ENCODE measurements around the gene GRAMD2A. TPM values are rescaled to one million over a fixed set of nuclear protein-coding genes. Genes with fewer than 3 reads are reported as not detected.

Gene GRAMD2A
- total RNA-seq, 1 donor = 0.63 TPM

GRCh38 chr15:72161361-72162132, 36.0 kb downstream of the GRAMD2A start:
- no peak for DNase-seq (ENCODE audit: low read depth)

GRCh38 chr15:72160696-72161245, 36.8 kb downstream of the GRAMD2A start:
- DNase-seq (ENCODE audit: low read depth) = no peak
- no peak for TF ChIP-seq CTCF (IDR thresholded peaks at IDR 0.05; ENCODE audit: insufficient read depth, low read length)
- no peak overlapping the region for H3K4me3 ChIP-seq (ENCODE audit: low read depth, low read length)

More at GRCh38 chr15:72161361-72162132, 36.0 kb downstream of the GRAMD2A start:
- TF ChIP-seq CTCF (IDR thresholded peaks at IDR 0.05; ENCODE audit: insufficient read depth, low read length) = no peak
- no peak overlapping the region for H3K4me3 ChIP-seq (ENCODE audit: low read depth, low read length)

- no peak for DNase-seq (ENCODE audit: low read depth)
- no peak overlapping the region for H3K4me3 ChIP-seq (ENCODE audit: low read depth, low read length)
- TF ChIP-seq CTCF (IDR thresholded peaks at IDR 0.05; ENCODE audit: insufficient read depth, low read length) = no peak
Measured at GRCh38 chr15:72156928-72157327, 40.7 kb downstream of the GRAMD2A start.

- DNase-seq (ENCODE audit: low read depth) = peak; percentile 85
- peak; percentile 83 for TF ChIP-seq CTCF (IDR thresholded peaks at IDR 0.05; ENCODE audit: insufficient read depth, low read length)
- H3K4me3 ChIP-seq (ENCODE audit: low read depth, low read length) = peak overlapping the region; percentile 69
Measured at GRCh38 chr15:72155635-72156616, 41.7 kb downstream of the GRAMD2A start.

GRCh38 chr15:72155003-72155621, 42.5 kb downstream of the GRAMD2A start:
- peak overlapping the region; percentile 69 for H3K4me3 ChIP-seq (ENCODE audit: low read depth, low read length)
- no peak for TF ChIP-seq CTCF (IDR thresholded peaks at IDR 0.05; ENCODE audit: insufficient read depth, low read length)
- peak; percentile 23 for DNase-seq (ENCODE audit: low read depth)

GRCh38 chr15:72154316-72154715, 43.3 kb downstream of the GRAMD2A start:
- no peak overlapping the region for H3K4me3 ChIP-seq (ENCODE audit: low read depth, low read length)
- DNase-seq (ENCODE audit: low read depth) = no peak
- no peak for TF ChIP-seq CTCF (IDR thresholded peaks at IDR 0.05; ENCODE audit: insufficient read depth, low read length)
